Subcutaneous abdominal adipose tissue (tissue), 5 donors: ENCODE results near the gene XRN2.

Experiments
- H3K27ac ChIP-seq: one replicate; pipeline ENCODE4 v1.7.0; 2013; ENCODE audit warnings: low read depth, mild to moderate bottlenecking, inconsistent platforms, low read length, moderate library complexity
- H3K27me3 ChIP-seq, 5 donors: one replicate each; pipeline ENCODE4 v1.7.0; 2013; ENCODE audit warnings: low read length in 5 of 5, inconsistent platforms in 1 of 5; ENCODE audit not compliant: control insufficient read depth in 5 of 5, insufficient read depth in 4 of 5
- H3K36me3 ChIP-seq, 5 donors: one replicate each; pipeline ENCODE4 v1.7.0; 2013; ENCODE audit warnings: low read length in 5 of 5; ENCODE audit not compliant: control insufficient read depth in 5 of 5, insufficient read depth in 5 of 5
- H3K4me1 ChIP-seq, 5 donors: one replicate each; pipeline ENCODE4 v1.7.0; 2013; ENCODE audit warnings: low read length in 5 of 5, mild to moderate bottlenecking in 3 of 5, moderate library complexity in 1 of 5; ENCODE audit not compliant: control insufficient read depth in 5 of 5, insufficient read depth in 5 of 5
- H3K4me3 ChIP-seq, 5 donors: one replicate each; pipeline ENCODE4 v1.7.0; 2013; ENCODE audit warnings: low read length in 5 of 5, low read depth in 1 of 5
- H3K9ac ChIP-seq, 5 donors: one replicate each; pipeline ENCODE4 v1.7.0; 2013; ENCODE audit warnings: low read length in 5 of 5, mild to moderate bottlenecking in 4 of 5, moderate library complexity in 3 of 5
- H3K9me3 ChIP-seq, 5 donors: one replicate each; pipeline ENCODE4 v1.7.0; 2013; ENCODE audit warnings: low read length in 5 of 5; ENCODE audit not compliant: control insufficient read depth in 5 of 5
- donor health status: healthy.
- donor health status: healthy.
- donor health status: healthy.
- donor health status: healthy.
- donor health status: healthy.

The XRN2 gene

GRCh38 chr20:21433329-21433890, 130.3 kb downstream of the XRN2 start:
- no peaks in the 10 kb centered on the region for H3K36me3 ChIP-seq
- peaks cover 0 to 15% (median 0%) of the 10 kb centered on the region in 5 donors for H3K27me3 ChIP-seq
- H3K9ac ChIP-seq = no peak overlapping the region
- H3K4me1 ChIP-seq = no peaks in the 10 kb centered on the region
- H3K27ac ChIP-seq = no peak overlapping the region
- H3K9me3 ChIP-seq = no peaks in the 10 kb centered on the region
- no peak overlapping the region for H3K4me3 ChIP-seq

- Histone ChIP-seq H3K36me3 (no peaks in the 10 kb centered on the region), H3K27me3 (peaks cover 0 to 15% (median 0%) of the 10 kb centered on the region in 5 donors), H3K9me3 (no peaks in the 10 kb centered on the region), H3K4me1 (no peaks in the 10 kb centered on the region), H3K9ac (no peak overlapping the region), H3K27ac (no peak overlapping the region), H3K4me3 (no peak overlapping the region)
These were observed 132.4 kb downstream of the XRN2 start for GRCh38 chr20:21435576-21435975.

GRCh38 chr20:21436205-21436604, 133.1 kb downstream of the XRN2 start:
- Histone ChIP-seq H3K9ac (no peak overlapping the region), H3K4me3 (no peak overlapping the region), H3K9me3 (no peaks in the 10 kb centered on the region), H3K36me3 (no peaks in the 10 kb centered on the region), H3K27ac (no peak overlapping the region), H3K4me1 (no peaks in the 10 kb centered on the region), H3K27me3 (peaks cover 0 to 15% (median 0%) of the 10 kb centered on the region in 5 donors)

GRCh38 chr20:21437248-21437647, 134.1 kb downstream of the XRN2 start:
- peaks cover 0 to 15% (median 0%) of the 10 kb centered on the region in 5 donors for H3K27me3 ChIP-seq
- no peak overlapping the region for H3K27ac ChIP-seq
- no peak overlapping the region for H3K9ac ChIP-seq
- H3K36me3 ChIP-seq = no peaks in the 10 kb centered on the region
- H3K4me1 ChIP-seq = no peaks in the 10 kb centered on the region
- no peaks in the 10 kb centered on the region for H3K9me3 ChIP-seq
- H3K4me3 ChIP-seq = no peak overlapping the region

GRCh38 chr20:21437816-21438215, 134.7 kb downstream of the XRN2 start:
- no peaks in the 10 kb centered on the region for H3K36me3 ChIP-seq
- H3K27me3 ChIP-seq = peaks cover 0 to 15% (median 0%) of the 10 kb centered on the region in 5 donors
- no peaks in the 10 kb centered on the region for H3K4me1 ChIP-seq
- no peak overlapping the region for H3K27ac ChIP-seq
- H3K9me3 ChIP-seq = no peaks in the 10 kb centered on the region
- no peak overlapping the region for H3K4me3 ChIP-seq
- no peak overlapping the region for H3K9ac ChIP-seq
